Calu3 (cell line): ENCODE data around the gene SDK2. TPM values are rescaled to one million over a fixed set of nuclear protein-coding genes. Genes with fewer than 3 reads are reported as not detected.

Source experiments
- BruUV-seq: library from RNA; stranded (reverse); fragments of 400-500 nt; replicated peaks from 2 replicates; lab custom pipeline; 2021; lab: Mats Ljungman, UMichigan
- CTCF ChIA-PET: fragments of 300-600 bp; sonication (Branson Sonifier 250); formaldehyde crosslinking; loops from one replicate; lab custom pipeline; 2022; ENCODE audit warnings: antibody characterized with exemption; lab: Charles Lee
- DNase-seq: peaks from one replicate; pipeline ENCODE4 v3.0.0; 2022
- H3K27ac Mint-ChIP-seq: one replicate; pipeline ENCODE4 v1.8.0; 2022; ENCODE audit warnings: mixed read lengths; ENCODE audit not compliant: unreplicated experiment
- H3K27me3 Mint-ChIP-seq: one replicate; pipeline ENCODE4 v1.8.0; 2022; ENCODE audit warnings: mixed read lengths; ENCODE audit not compliant: unreplicated experiment
- H3K36me3 Mint-ChIP-seq: one replicate; pipeline ENCODE4 v1.8.0; 2022; ENCODE audit warnings: mild to moderate bottlenecking, moderate library complexity, mixed read lengths; ENCODE audit not compliant: insufficient read depth, unreplicated experiment
- H3K4me1 Mint-ChIP-seq: one replicate; pipeline ENCODE4 v1.8.0; 2022; ENCODE audit warnings: mild to moderate bottlenecking, low read depth, mixed read lengths; ENCODE audit not compliant: unreplicated experiment
- H3K4me3 Mint-ChIP-seq: one replicate; pipeline ENCODE4 v1.8.0; 2022; ENCODE audit warnings: mild to moderate bottlenecking, low read depth, moderate library complexity, mixed read lengths; ENCODE audit not compliant: unreplicated experiment
- H3K9me3 Mint-ChIP-seq: one replicate; pipeline ENCODE4 v1.8.0; 2022; ENCODE audit warnings: low read depth, mixed read lengths; ENCODE audit not compliant: unreplicated experiment
- intact Hi-C: fragments of 100-400 bp; cut with micrococcal nuclease; formaldehyde crosslinking; loops from one replicate; pipeline ENCODE4 v1.10.0; 2022; ENCODE audit not compliant: unreplicated experiment
- total RNA-seq: library from RNA; stranded (reverse); gene quantifications from 2 replicates; pipeline ENCODE4 v1.2.3, GENCODE V29; 2022
- TF ChIP-seq, protein P1 (sequence below): fragments of 200-600 bp; IDR thresholded peaks from one replicate; pipeline ENCODE4 v1.8.0; 2022; ENCODE audit warnings: antibody characterized with exemption; ENCODE audit not compliant: unreplicated experiment

SDK2 gene
- total RNA-seq, 1 experiment from 2014 or later = not detected

GRCh38 chr17:73396431-73397277 is 247.6 kb downstream of the SDK2 start:
- Mint-ChIP-seq H3K27ac (no peak overlapping the region), H3K36me3 (no peaks in the 10 kb centered on the region), H3K4me3 (no peak overlapping the region), H3K4me1 (no peaks in the 10 kb centered on the region), H3K9me3 (no peaks in the 10 kb centered on the region), H3K27me3 (peaks cover 79% of the 10 kb centered on the region)
- TF ChIP-seq, protein P1, sequence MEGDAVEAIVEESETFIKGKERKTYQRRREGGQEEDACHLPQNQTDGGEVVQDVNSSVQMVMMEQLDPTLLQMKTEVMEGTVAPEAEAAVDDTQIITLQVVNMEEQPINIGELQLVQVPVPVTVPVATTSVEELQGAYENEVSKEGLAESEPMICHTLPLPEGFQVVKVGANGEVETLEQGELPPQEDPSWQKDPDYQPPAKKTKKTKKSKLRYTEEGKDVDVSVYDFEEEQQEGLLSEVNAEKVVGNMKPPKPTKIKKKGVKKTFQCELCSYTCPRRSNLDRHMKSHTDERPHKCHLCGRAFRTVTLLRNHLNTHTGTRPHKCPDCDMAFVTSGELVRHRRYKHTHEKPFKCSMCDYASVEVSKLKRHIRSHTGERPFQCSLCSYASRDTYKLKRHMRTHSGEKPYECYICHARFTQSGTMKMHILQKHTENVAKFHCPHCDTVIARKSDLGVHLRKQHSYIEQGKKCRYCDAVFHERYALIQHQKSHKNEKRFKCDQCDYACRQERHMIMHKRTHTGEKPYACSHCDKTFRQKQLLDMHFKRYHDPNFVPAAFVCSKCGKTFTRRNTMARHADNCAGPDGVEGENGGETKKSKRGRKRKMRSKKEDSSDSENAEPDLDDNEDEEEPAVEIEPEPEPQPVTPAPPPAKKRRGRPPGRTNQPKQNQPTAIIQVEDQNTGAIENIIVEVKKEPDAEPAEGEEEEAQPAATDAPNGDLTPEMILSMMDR = no peak
- CTCF ChIA-PET = no interaction called here
- DNase-seq = no peak
- intact Hi-C loops = no loop called here
- BruUV-seq = no TSS peak

GRCh38 chr17:73394512-73395450 is 249.5 kb downstream of the SDK2 start:
- no peak overlapping the region for H3K27ac Mint-ChIP-seq
- no peak overlapping the region for H3K4me3 Mint-ChIP-seq
- DNase-seq = no peak
- H3K27me3 Mint-ChIP-seq = peaks cover 83% of the 10 kb centered on the region
- intact Hi-C loops = no loop called here
- H3K4me1 Mint-ChIP-seq = no peaks in the 10 kb centered on the region
- TF ChIP-seq, protein P1 = no peak
- BruUV-seq = no TSS peak
- no peaks in the 10 kb centered on the region for H3K9me3 Mint-ChIP-seq
- CTCF ChIA-PET = interaction anchor here (0.5 kb wide), 1 partner anchor 666 kb away, joined by 4 read pairs; no protein-coding TSS in a partner anchor
- H3K36me3 Mint-ChIP-seq = no peaks in the 10 kb centered on the region

DNA sequence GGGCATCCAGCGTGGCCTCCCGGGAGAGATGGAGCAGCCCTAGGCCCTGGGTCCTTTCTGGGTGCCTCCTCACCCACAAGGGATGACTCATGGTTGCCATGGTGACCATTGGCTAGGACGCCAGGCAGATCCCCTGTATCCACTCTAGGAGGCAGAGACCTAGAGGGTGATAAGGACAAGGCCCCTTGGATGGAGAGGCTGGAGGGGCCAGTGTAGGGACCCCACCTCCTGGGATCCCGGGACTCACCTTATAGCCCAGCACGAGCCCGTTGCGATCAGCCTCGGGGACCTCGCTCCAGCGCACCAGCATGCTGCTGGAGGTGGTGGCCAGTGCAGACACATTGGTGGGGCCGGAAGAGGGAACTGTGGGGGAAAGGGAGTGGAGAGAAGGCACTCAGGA is 250.3 kb downstream of the SDK2 start:
- BruUV-seq = no TSS peak
- H3K36me3 Mint-ChIP-seq = no peaks in the 10 kb centered on the region
- no peaks in the 10 kb centered on the region for H3K4me1 Mint-ChIP-seq
- no peak overlapping the region for H3K4me3 Mint-ChIP-seq
- intact Hi-C loops = no loop called here
- H3K27me3 Mint-ChIP-seq = peaks cover 75% of the 10 kb centered on the region
- CTCF ChIA-PET = interaction anchor here (0.6 kb wide), 2 partner anchors 54 to 131 kb away, joined by 3 to 4 read pairs; no protein-coding TSS in a partner anchor
- H3K9me3 Mint-ChIP-seq = no peaks in the 10 kb centered on the region
- peak; percentile 38 for DNase-seq
- TF ChIP-seq, protein P1 = no peak
- no peak overlapping the region for H3K27ac Mint-ChIP-seq

DNA sequence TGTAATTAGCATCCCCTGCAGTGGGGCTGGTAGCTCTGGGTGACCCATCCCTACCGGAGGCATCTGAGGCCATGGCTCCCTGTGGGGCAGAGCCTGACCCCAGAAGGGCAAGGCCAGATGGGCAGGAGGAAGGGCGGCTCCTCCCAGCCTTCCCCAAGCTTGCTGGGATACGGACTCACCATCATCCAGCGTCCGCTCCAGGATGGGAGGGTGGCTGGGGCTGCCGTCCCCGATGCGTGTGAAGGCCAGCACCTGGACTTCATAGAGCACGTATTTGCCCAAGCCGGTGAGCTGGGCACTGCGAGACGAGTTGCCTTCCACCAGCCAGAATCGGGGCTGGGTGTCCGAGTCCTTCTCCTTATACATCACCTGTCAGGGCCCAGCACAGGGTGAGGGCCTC is 250.9 kb downstream of the SDK2 start:
- Mint-ChIP-seq H3K27ac (no peak overlapping the region), H3K4me3 (no peak overlapping the region), H3K27me3 (peaks cover 75% of the 10 kb centered on the region), H3K4me1 (no peaks in the 10 kb centered on the region), H3K36me3 (no peaks in the 10 kb centered on the region), H3K9me3 (no peaks in the 10 kb centered on the region)
- BruUV-seq = no TSS peak
- intact Hi-C loops = no loop called here
- CTCF ChIA-PET = interaction anchor here (0.6 to 0.8 kb wide), 2 partner anchors 23 to 53 kb away, joined by 3 to 4 read pairs; no protein-coding TSS in a partner anchor
- TF ChIP-seq, protein P1 = no peak
- no peak for DNase-seq
